Aorta (tissue), 5 donors: Measurements from ENCODE around the gene PDHB. TPM values are rescaled to one million over a fixed set of nuclear protein-coding genes. Genes with fewer than 3 reads are reported as not detected.
A peak's percentile ranks its signal among the peaks of the same experiment; 100 is the strongest.

Experiments used
- ATAC-seq: fragments of 200-7000 bp; cut with Tn5 transposase; one replicate; pipeline ENCODE4 v1.9.1; 2022; ENCODE audit warnings: moderate library complexity; ENCODE audit not compliant: low FRiP score
- DNase-seq, 2 donors: peaks; one replicate each; pipeline ENCODE4 v3.0.0-alpha.2; 2020
- H3K27ac ChIP-seq, 2 donors: one replicate each; pipeline ENCODE4 v1.5.1; 2013; ENCODE audit warnings: low read length in 2 of 2, mild to moderate bottlenecking in 2 of 2, moderate library complexity in 2 of 2, control low read depth in 1 of 2, inconsistent platforms in 1 of 2, low read depth in 1 of 2
- H3K27me3 ChIP-seq, 2 donors: one replicate each; pipeline ENCODE4 v1.6.1; 2013; ENCODE audit warnings: control low read depth in 1 of 2, low read length in 1 of 2, mild to moderate bottlenecking in 1 of 2, moderate library complexity in 1 of 2; ENCODE audit not compliant: insufficient read depth in 2 of 2, control insufficient read depth in 1 of 2
- H3K36me3 ChIP-seq, 2 donors: one replicate each; pipeline ENCODE4 v1.6.1; 2013; ENCODE audit warnings: control low read depth in 1 of 2, low read length in 1 of 2, mild to moderate bottlenecking in 1 of 2; ENCODE audit not compliant: insufficient read depth in 2 of 2, control insufficient read depth in 1 of 2
- H3K4me1 ChIP-seq, 2 donors: one replicate each; pipeline ENCODE4 v1.6.1; 2013; ENCODE audit warnings: low read length in 2 of 2, control low read depth in 1 of 2, mild to moderate bottlenecking in 1 of 2, moderate library complexity in 1 of 2; ENCODE audit not compliant: insufficient read depth in 2 of 2, control insufficient read depth in 1 of 2
- H3K4me3 ChIP-seq, 2 donors: one replicate each; pipeline ENCODE4 v1.5.1; 2013; ENCODE audit warnings: low read length in 2 of 2, control low read depth in 1 of 2, mild to moderate bottlenecking in 1 of 2
- H3K9me3 ChIP-seq: one replicate; pipeline ENCODE4 v1.6.1; 2013; ENCODE audit warnings: mild to moderate bottlenecking, low read length; ENCODE audit not compliant: control insufficient read depth
- WGBS, 2 donors: extraction: QIAGEN DNeasy Blood & Tissue Kit; methylation state at CpG; one replicate each; pipeline ENCODE4 v1.1.7; 2013; 5-methylcytosine and 5-hydroxymethylcytosine counted together
- intact Hi-C, 2 donors: fragments of 100-400 bp; cut with DNase I; formaldehyde crosslinking; loops; one replicate each; pipeline versions ENCODE4 v1.14.2 to v1.15.0; 2022
- polyA plus RNA-seq, 2 donors: library from polyadenylated mRNA; stranded (reverse); fragments of 200-250 nt; gene quantifications; one replicate each; pipeline ENCODE4 v1.2.3, GENCODE V29; 2013
- total RNA-seq, 2 donors: library from RNA; stranded (reverse); fragmentation: NEBNext Ultra II Directional; extraction: Animal tissue kit (Norgen Biotek cat#: 25700); gene quantifications; one replicate each; pipeline ENCODE4 v1.2.1, GENCODE V29; 2021
- donor health status: healthy with polysubstance abuse.
- donor health status: Bipolar disorder and iron deficiency.
- donor health status: DM: no; HTN: no; CAD: no.
- donor health status: DM: no; HTN: no; CAD: no.
- donor health status: DM: yes; HTN: yes; CAD: no.

Gene PDHB
- total and polyA plus RNA-seq, 4 donors, result 49.0 to 72.7 (median 59.1) TPM

DNA sequence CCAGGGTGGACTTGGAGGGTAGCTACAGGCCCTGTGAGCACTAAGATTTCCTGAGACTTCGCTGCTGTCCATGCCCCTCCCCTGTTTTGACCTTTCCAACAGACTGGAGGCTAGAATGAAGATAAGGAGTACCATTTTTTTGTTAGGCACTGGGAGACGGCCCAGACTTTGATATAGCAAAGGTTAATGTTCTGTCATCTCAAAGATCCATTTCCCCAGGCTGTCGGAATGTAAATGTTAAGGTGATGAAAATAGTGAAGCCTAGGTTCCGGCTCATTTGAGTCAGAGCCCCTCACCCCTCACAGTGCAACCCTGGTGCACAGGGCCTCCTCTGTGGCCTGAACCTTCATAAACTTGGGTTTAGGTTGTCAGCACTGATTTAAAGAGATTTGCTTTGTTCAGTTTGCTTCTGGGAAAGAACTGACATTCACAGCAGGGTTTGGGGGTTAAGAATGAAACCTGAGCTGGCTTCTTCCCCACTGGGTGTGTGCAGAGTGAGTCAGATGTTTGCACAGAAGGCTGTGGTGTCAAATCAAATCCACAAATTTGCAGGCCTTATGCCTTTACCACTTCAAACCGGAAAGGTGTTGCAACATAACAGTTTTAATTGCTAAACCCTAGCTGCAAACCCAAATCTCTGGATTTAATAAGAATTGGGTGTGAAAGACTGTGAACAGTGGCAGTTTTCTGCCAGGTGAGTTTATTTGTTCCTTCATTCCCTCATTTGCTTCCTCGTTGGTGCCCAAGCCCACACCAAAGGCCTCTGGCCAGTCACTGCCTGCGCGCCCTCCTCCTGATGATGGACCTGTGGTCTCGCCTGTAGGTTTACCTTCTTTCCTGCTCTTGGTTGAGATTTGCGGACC is 37.6 kb upstream of the PDHB start:
- H3K27ac ChIP-seq, result no peak overlapping the region
- 64 to 66% methylated on average over 10 of the region's 10 CpGs for WGBS, 2 donors
- H3K27me3 ChIP-seq, result no peaks in the 10 kb centered on the region
- H3K4me3 ChIP-seq, result no peak overlapping the region
- no peaks in the 10 kb centered on the region for H3K36me3 ChIP-seq
- ATAC-seq (peak; percentile 26), DNase-seq (no peak)
- intact Hi-C loops, result no loop called here
- H3K4me1 ChIP-seq, result no peaks in the 10 kb centered on the region
- H3K9me3 ChIP-seq, result no peaks in the 10 kb centered on the region

DNA sequence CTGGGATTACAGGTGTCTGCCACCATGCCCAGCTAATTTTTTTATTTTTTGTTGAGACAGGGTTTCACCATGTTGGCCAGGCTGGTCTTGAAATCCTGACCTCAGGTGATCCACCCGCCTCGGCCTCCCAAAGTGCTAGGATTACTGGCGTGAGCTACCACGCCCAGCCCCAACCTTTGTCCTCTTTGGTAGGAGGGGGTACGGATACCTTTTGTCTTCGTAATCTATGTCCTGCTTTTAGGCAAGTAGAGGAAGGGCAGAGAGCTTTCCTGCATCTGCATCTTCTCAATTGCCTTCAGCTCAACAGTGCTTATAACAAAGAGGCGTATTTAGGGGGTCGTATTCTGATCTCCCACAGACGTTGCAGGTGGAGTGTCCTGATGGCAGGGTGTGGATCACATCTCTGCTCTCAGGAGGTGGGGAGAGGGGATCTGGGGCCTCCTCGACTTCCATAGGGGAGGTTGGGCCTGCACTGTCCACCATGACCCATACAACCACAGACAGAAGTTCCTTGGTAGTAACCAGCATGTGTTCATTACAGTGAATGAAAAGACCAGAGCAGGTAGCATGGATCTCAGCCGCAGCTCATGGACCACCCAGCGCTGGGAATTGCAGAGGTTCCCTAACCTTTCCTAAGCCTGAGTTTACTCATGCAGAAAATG is 36.9 kb upstream of the PDHB start:
- Histone ChIP-seq H3K9me3 (no peaks in the 10 kb centered on the region), H3K27ac (no peak overlapping the region), H3K36me3 (no peaks in the 10 kb centered on the region), H3K27me3 (no peaks in the 10 kb centered on the region), H3K4me1 (no peaks in the 10 kb centered on the region), H3K4me3 (no peak overlapping the region)
- intact Hi-C loops, result no loop called here
- 90 to 92% methylated on average over 12 of the region's 12 CpGs for WGBS, 2 donors
- DNase-seq, result no peak
- no peak for ATAC-seq

DNA sequence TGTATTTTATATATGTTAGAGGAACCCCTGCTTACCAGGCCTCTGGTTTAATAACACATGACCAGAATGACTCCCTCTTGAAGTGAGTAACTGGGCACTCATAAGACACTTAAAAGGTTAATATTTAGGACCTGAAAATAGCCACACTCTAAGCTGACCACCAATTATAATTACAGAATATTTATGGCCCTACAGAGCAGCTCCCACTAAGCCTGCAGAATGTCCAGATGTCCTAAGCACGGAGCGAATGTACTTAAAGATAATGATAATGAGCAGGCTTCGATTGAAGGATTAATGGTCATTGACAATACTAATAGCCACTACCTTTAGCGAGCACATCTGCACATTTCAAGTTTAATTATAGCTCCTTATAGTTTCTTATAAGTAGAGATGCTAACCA is 35.5 kb upstream of the PDHB start:
- Histone ChIP-seq H3K4me1 (no peaks in the 10 kb centered on the region), H3K9me3 (no peaks in the 10 kb centered on the region), H3K27ac (no peak overlapping the region), H3K36me3 (no peaks in the 10 kb centered on the region), H3K27me3 (no peaks in the 10 kb centered on the region), H3K4me3 (no peak overlapping the region)
- ATAC-seq (no peak), DNase-seq (no peak)
- intact Hi-C loops, result no loop called here
- WGBS, 2 donors, result 88 to 90% methylated on average over 4 of the region's 4 CpGs

DNA sequence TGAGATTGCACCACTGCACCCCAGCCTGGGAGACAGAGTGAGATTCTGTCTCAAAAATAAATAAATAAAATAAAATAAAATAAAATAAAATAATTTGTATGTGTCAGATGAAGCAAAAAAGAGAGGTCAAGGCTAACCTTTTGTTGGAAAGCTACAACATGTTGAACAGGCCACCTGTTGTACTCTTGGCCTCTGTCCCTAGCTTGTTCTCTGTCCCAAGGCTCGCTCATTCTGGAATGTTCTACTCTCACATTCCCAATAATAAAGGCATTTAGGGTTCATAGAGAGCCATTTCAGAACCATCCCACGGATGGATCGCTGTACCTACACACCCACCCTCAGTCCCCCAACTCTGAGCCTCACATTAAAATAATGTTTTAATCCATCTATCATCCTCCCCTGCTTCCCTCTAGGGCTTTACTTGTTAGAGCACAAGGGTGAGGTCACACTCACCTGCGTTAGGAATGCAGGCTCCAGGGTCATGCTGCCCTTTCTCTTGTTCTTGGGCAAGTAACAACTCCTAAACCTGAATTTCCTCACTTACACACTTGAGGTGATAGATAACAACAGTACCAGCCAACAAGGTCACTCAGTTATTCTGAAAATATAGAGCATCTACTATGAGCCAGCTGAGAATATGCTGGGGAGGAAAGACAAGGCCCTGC is 33.4 kb upstream of the PDHB start:
- no peaks in the 10 kb centered on the region for H3K27me3 ChIP-seq
- ATAC-seq (no peak), DNase-seq (no peak)
- H3K4me3 ChIP-seq, result no peak overlapping the region
- no peak overlapping the region for H3K27ac ChIP-seq
- H3K9me3 ChIP-seq, result no peaks in the 10 kb centered on the region
- WGBS, 2 donors, result 96 to 98% methylated on average over 4 of the region's 4 CpGs
- no peaks in the 10 kb centered on the region for H3K4me1 ChIP-seq
- no peaks in the 10 kb centered on the region for H3K36me3 ChIP-seq
- intact Hi-C loops, result no loop called here

DNA sequence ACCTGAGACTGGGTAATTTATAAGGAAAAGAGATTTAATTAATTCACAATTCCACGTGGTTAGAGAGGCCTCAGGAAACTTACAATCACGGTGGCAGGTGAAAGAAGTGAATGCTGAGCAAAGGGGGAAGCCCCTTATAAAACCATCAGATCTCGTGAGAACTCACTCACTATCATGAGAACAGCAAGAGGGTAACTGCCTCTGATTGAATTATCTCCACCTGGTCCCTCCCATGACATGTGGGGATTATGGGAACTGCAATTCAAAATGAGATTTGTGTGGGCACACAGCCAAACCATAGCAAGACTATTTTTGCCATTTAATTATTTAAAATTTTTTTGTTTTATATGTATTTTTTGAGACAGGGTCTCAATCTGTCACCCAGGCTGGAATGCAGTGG is 31.2 kb upstream of the PDHB start:
- no peak for ATAC-seq
- intact Hi-C loops, result loop anchor here in 1 of 2 donors (5.0 kb wide), 1 partner anchor 67 kb away; no protein-coding TSS in a partner anchor

DNA sequence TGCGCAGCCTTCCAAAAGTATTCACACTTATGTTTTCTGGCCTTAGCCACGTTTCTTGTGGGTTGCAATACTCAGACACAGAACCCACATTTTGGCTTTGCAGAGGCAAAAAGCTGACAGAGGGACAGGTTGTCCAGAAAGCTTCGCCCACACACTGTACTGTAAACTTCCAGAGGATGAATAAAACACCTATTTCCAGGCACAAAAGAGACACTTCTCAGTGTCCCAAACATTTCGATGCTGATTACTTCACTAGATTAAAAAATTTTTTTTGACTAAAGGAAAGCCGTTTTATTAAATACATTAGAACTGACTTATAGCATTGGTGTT is 30.3 kb upstream of the PDHB start:
- 36 to 39% methylated on average over 5 of the region's 5 CpGs for whole genome bisulfite sequencing, 2 donors
- no peak for ATAC-seq
- intact Hi-C loops, result loop anchor here in 1 of 2 donors (2.0 to 5.0 kb wide), 2 partner anchors 27 to 68 kb away; no protein-coding TSS in a partner anchor
- H3K27me3 ChIP-seq, result no peaks in the 10 kb centered on the region
- no peaks in the 10 kb centered on the region for H3K9me3 ChIP-seq
- H3K4me1 ChIP-seq, result no peaks in the 10 kb centered on the region
- DNase-seq, result no peak
- no peak overlapping the region for H3K4me3 ChIP-seq
- no peaks in the 10 kb centered on the region for H3K36me3 ChIP-seq
- no peak overlapping the region for H3K27ac ChIP-seq

More for the DNA sequence above, 31.2 kb upstream of the PDHB start:
- WGBS, 2 donors, result 74 to 77% methylated on average over 3 of the region's 3 CpGs
- no peak overlapping the region for H3K27ac ChIP-seq
- H3K9me3 ChIP-seq, result no peaks in the 10 kb centered on the region
- no peaks in the 10 kb centered on the region for H3K27me3 ChIP-seq
- no peaks in the 10 kb centered on the region for H3K36me3 ChIP-seq
- DNase-seq, result no peak
- H3K4me3 ChIP-seq, result no peak overlapping the region
- no peaks in the 10 kb centered on the region for H3K4me1 ChIP-seq

DNA sequence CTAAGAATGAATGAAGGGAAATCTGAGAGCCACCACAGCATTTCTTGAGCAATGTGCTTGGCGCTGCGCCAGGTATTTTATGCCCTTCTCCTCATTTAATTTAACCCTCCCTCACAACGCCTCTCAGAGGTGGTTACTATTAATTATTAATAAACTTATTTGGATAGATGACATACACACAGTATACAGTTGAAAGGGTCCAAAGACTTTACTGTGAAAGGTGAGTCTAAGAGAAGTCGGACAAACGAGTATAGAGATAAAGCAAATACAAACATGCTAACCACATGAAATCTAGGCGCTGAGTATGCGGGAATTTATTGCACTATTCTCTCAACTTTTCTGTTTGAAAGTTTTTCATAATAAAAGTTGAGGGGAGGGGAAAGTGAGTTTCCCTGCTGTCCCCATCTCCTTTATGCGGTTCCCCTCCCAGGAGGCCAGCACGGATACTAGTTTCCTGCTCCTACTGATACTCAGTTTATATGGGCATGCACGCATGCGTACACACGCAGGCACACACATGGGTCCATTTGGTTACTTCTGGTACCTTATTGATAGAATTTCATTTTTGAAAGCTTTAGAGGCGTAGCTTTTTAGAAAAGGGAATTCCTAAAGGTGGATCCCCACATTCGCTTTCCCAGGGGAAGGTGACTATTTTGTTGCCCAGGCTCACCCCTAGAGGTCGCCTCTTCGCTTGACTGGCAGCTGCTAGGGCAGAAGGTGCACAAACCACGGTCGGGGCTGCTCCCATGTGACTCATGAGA is 29.7 kb upstream of the PDHB start:
- ATAC-seq (peak; percentile 86), DNase-seq (peak; percentile 81 to 87)
- WGBS, 2 donors, result 19 to 20% methylated on average over 18 of the region's 18 CpGs
- Histone ChIP-seq H3K9me3 (no peaks in the 10 kb centered on the region), H3K27ac (no peak overlapping the region), H3K4me1 (no peaks in the 10 kb centered on the region), H3K4me3 (peak overlapping the region in 1 of 2 donors; percentile 3), H3K36me3 (no peaks in the 10 kb centered on the region), H3K27me3 (no peaks in the 10 kb centered on the region)
- intact Hi-C loops, result loop anchor here in 1 of 2 donors (2.0 to 5.0 kb wide), 2 partner anchors 27 to 69 kb away; no protein-coding TSS in a partner anchor

DNA sequence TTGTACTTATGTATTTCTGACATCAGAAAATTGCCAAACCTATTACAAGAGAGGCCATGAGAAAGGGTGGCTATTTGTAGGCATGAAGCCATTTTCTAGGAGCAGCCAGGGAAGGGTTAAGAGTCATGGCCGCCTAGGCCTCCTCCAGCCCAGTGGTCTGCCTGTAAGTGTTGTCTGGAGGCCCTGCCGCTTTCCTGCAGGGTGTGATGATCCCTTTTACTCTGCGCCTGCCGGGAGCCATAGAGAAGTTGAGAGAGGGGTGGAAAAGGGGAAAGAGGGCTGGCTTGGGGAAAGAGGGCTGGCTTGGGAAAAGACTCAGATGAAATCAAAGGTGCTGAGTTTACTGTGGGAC is 29.2 kb upstream of the PDHB start:
- ATAC-seq (peak; percentile 30), DNase-seq (no peak)
- WGBS, 2 donors, result 58 to 63% methylated on average over 4 of the region's 4 CpGs
- Histone ChIP-seq H3K36me3 (no peaks in the 10 kb centered on the region), H3K27me3 (no peaks in the 10 kb centered on the region), H3K4me3 (no peak overlapping the region), H3K9me3 (no peaks in the 10 kb centered on the region), H3K4me1 (no peaks in the 10 kb centered on the region), H3K27ac (no peak overlapping the region)
- intact Hi-C loops, result loop anchor here in 1 of 2 donors (2.0 to 5.0 kb wide), 2 partner anchors 28 to 69 kb away; no protein-coding TSS in a partner anchor
